ENCODE measurements around the gene PAIP2B. TPM values are rescaled to one million over a fixed set of nuclear protein-coding genes. Genes with fewer than 3 reads are reported as not detected.
"Not testable (repeated sequence)": the region's sequence is repeated elsewhere in the genome, so short reads cannot be mapped to it uniquely, and the experiment has no call there.

Gene PAIP2B
- total RNA-seq, 4 donors from 2014 or later = 8.6 to 13.2 (median 10.7) TPM

DNA sequence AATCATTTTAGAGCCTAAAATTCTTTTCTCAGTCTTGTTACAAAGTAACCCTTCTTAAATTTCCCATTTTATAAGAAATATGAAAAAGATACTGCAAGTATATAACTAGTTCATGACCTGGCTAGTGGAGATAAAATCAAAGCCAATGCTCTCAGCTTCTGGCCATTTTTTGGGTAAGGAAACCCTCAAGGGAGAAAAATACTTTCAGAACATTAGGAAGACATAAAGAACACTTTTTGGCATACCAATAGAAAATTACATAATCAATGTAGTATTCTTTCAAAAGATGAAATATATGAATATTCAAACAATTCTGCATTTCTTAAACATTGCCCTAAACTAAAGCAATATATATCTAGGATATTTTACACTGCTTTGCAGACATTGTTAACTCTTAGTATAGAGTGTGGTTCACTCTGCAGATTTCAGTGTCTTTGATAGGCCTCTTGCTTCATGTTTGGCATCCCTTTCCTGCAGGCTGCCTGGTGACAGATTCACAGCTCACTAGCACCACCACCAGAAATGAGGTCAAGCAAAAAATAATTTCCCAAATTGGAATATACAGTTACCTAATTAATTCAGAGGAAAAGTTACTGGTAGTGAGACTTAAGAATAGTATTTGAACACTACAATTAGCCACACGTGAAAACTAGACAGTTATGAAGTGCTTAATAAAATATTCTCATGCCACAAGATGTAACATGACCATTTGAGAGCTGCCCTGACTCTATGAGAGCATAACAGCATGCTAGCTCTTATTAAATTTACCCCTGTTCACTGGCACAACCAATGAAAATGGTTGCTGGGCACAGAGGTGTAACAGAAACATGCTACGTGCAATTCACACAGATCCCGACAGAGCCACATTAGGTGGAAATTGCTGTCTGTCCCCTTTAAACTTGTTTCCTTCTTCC, 36.0 kb downstream of the PAIP2B start:
- no peak overlapping the region for H3K27ac ChIP-seq
- H3K4me3 ChIP-seq (replicated peaks in 1 of 3) = no peak overlapping the region
- TF ChIP-seq CTCF (IDR thresholded peaks at IDR 0.05) = peak in 1 of 6 experiments; percentile 12
- no peak for TF ChIP-seq POLR2A (IDR thresholded peaks at IDR 0.05)
- no peaks in the 10 kb centered on the region for H3K4me1 ChIP-seq
- no peaks in the 10 kb centered on the region for H3K27me3 ChIP-seq
- no peak for DNase-seq
- 59 to 80% methylated on average over 3 of the region's 3 CpGs for WGBS, 2 donors
- H3K9me3 ChIP-seq = no peaks in the 10 kb centered on the region
- H3K36me3 ChIP-seq = no peaks in the 10 kb centered on the region
- intact Hi-C loops (cut with DNase I) = no loop called here

- 59 to 64% methylated on average over 2 of the region's 2 CpGs for WGBS, 2 donors
- no peak overlapping the region for H3K27ac ChIP-seq
- no peaks in the 10 kb centered on the region for H3K9me3 ChIP-seq
- H3K27me3 ChIP-seq = no peaks in the 10 kb centered on the region
- TF ChIP-seq CTCF (IDR thresholded peaks at IDR 0.05) = no peak
- TF ChIP-seq POLR2A (IDR thresholded peaks at IDR 0.05) = no peak
- no peak overlapping the region for H3K4me3 ChIP-seq (replicated peaks in 1 of 3)
- DNase-seq = no peak
- H3K36me3 ChIP-seq = no peaks in the 10 kb centered on the region
- no peaks in the 10 kb centered on the region for H3K4me1 ChIP-seq
- intact Hi-C loops (cut with DNase I) = no loop called here
Measured at GRCh38 chr2:71187589-71187988, 39.3 kb downstream of the PAIP2B start.

DNA sequence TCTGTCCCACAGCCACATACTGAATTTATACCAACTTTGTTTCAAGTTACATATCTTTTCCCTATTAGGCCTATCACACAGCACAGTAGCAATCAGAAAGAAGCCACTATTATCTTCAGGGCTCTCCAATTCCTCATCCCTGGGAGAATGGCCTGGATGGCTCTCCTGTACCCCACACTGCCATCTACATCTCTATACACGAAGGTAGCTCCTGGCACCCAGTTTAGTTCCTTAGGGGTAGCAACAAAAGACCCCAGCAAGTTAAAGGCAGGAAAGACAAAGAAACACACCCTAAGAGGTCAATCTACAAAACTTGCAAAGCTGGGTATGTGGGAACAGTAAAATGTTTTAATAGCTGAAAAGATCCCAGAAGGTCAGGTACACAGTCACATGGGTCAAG, 39.9 kb downstream of the PAIP2B start:
- no peaks in the 10 kb centered on the region for H3K27me3 ChIP-seq

DNA sequence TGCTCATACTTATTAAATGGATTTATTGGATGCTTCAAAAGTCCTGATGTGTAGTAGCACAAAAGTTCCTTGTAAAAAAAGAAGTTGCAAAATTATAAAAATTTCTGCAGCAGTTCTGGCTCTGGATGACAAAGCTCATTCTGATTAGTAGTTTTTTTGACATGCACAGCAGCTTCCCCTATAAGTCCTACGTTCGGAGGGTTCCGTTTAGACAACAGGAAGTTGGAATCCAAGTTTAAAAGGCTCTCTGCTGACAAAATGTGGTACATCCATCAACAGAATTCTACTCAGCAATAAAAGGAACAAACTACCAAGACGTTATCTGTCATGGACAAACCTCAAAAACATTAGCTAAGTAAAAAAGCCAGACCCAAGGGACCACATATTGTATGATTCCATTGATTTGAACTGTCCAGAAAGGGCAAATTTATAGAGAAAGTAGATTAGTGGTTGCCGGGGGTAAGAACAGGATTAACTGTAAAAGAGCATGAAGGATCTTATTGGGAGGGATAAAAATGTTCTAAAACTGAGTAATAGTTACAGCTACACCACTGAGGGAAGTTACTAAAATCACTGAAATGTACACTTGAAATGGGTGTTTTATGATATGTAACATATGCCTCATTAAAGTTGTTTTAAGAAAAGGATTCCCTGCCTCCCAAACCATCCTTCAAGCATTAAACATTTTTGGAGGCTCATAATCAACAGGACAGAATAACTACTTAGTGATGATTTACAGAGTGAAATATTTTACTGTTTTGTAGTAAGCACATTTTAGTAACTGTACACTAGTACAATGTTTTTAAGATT, 43.4 kb downstream of the PAIP2B start:
- H3K27ac ChIP-seq; H3K4me3 ChIP-seq (replicated peaks in 1 of 3); H3K9me3 ChIP-seq; DNase-seq; H3K36me3 ChIP-seq; H3K27me3 ChIP-seq; intact Hi-C loops (cut with DNase I); H3K4me1 ChIP-seq: not testable (repeated sequence)
- 63 to 74% methylated on average over 5 of the region's 5 CpGs for WGBS, 2 donors

More for the DNA sequence above, 39.9 kb downstream of the PAIP2B start:
- H3K9me3 ChIP-seq = no peaks in the 10 kb centered on the region
- no peaks in the 10 kb centered on the region for H3K36me3 ChIP-seq
- no peak for TF ChIP-seq POLR2A (IDR thresholded peaks at IDR 0.05)
- no peak for TF ChIP-seq CTCF (IDR thresholded peaks at IDR 0.05)
- no peaks in the 10 kb centered on the region for H3K4me1 ChIP-seq
- no peak for DNase-seq
- intact Hi-C loops (cut with DNase I) = no loop called here
- no peak overlapping the region for H3K4me3 ChIP-seq (replicated peaks in 1 of 3)
- no peak overlapping the region for H3K27ac ChIP-seq
- WGBS, 2 donors = 71 to 78% methylated on average over 1 of the region's 1 CpG

GRCh38 chr2:71181316-71181715, 45.6 kb downstream of the PAIP2B start:
- no peaks in the 10 kb centered on the region for H3K4me1 ChIP-seq
- H3K36me3 ChIP-seq = no peaks in the 10 kb centered on the region
- no peaks in the 10 kb centered on the region for H3K27me3 ChIP-seq
- DNase-seq = no peak
- intact Hi-C loops (cut with DNase I) = no loop called here
- TF ChIP-seq POLR2A (IDR thresholded peaks at IDR 0.05) = no peak
- no peak for TF ChIP-seq CTCF (IDR thresholded peaks at IDR 0.05)
- 66 to 69% methylated on average over 2 of the region's 2 CpGs for WGBS, 2 donors
- H3K9me3 ChIP-seq = no peaks in the 10 kb centered on the region
- H3K4me3 ChIP-seq (replicated peaks in 1 of 3) = no peak overlapping the region
- H3K27ac ChIP-seq = no peak overlapping the region

DNA sequence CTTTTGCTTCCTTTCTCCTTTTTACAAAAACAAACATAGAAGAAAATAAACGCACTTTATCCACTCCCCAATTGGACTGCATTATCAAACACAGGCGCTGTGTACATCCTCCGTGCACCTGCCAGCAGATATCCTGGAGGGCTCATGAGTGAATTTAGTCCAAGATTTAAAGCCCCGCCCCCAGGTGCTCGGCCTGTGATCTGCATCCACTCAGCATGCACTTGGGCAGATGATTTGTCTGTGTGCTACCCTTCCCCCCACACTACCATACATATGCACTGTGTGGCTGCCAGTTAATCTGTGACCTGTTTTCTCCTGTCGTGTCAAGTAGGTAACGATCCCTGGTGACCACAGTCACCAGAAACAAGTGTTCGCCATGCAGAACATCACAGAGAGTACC, 48.1 kb downstream of the PAIP2B start:
- H3K4me3 ChIP-seq (replicated peaks in 1 of 3); H3K27me3 ChIP-seq; H3K4me1 ChIP-seq; H3K27ac ChIP-seq; H3K36me3 ChIP-seq; H3K9me3 ChIP-seq; intact Hi-C loops (cut with DNase I); DNase-seq: not testable (repeated sequence)
- 76 to 77% methylated on average over 8 of the region's 8 CpGs for whole genome bisulfite sequencing, 2 donors
